Ovary (tissue), 3 donors: ENCODE data around the gene KATNBL1.
A peak's percentile ranks its signal among the peaks of the same experiment; 100 is the strongest.

ENCODE experiments used
- POLR2A ChIP-seq: fragments of 450-650 bp; IDR thresholded peaks from one replicate; pipeline ENCODE4 v1.6.1; 2017; ENCODE audit warnings: antibody characterized with exemption, mild to moderate bottlenecking, moderate library complexity
- TF ChIP-seq, protein P1 (sequence below), 3 donors: fragments of 450-650 bp in 2 of 3; fragments of 200-600 bp in 1 of 3; IDR thresholded peaks; one replicate each; pipeline versions ENCODE4 v1.5.1 to v1.8.0; 2016 to 2022; ENCODE audit warnings: antibody characterized with exemption in 3 of 3, mild to moderate bottlenecking in 1 of 3
- donor health status: DM: no; HTN: no; CAD: no.

DNA sequence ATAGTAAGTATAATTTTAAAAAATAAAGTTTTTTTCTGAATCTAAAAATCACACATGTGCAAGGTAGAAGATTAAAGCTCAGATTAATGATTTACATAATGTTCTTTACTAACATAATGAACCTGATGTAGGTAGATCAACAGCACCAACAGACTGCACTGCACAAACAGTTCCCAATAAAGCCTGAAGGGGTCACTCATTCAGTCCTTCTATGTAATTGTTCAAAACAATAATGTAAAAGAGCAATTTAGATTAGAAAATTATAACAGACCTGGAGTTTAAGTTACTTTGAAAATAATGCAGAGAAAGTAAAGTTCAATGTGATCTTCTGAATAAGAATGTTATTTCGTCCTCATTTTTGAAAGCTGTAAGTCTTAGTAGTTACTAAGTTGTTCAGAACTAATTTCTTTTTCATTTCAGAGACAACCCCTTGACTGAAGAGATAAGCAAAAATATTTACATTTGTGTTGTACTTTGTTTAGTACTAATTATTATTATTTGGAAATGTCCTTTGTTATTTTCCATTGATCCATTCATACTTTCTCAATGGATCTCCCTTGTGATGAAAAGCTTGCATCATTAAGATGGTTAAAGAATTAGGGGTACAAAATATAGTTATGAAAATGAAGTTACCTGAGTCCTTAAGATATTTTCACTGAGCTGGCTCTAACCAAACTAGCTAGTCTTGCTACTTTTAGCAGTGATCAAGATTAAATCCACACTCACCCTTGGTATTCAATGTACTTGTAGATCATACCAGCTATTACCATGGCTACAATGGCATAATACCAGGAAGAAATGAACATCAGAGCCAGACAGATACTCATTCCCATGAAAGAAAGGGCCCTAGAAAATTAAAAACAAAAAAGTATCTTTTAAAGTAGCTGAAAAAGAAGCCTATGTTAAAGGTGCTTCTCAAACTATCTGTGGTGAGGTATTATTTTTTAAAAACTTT, 31.8 kb upstream of the KATNBL1 start:
- TF ChIP-seq, protein P1, sequence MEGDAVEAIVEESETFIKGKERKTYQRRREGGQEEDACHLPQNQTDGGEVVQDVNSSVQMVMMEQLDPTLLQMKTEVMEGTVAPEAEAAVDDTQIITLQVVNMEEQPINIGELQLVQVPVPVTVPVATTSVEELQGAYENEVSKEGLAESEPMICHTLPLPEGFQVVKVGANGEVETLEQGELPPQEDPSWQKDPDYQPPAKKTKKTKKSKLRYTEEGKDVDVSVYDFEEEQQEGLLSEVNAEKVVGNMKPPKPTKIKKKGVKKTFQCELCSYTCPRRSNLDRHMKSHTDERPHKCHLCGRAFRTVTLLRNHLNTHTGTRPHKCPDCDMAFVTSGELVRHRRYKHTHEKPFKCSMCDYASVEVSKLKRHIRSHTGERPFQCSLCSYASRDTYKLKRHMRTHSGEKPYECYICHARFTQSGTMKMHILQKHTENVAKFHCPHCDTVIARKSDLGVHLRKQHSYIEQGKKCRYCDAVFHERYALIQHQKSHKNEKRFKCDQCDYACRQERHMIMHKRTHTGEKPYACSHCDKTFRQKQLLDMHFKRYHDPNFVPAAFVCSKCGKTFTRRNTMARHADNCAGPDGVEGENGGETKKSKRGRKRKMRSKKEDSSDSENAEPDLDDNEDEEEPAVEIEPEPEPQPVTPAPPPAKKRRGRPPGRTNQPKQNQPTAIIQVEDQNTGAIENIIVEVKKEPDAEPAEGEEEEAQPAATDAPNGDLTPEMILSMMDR (IDR thresholded peaks at IDR 0.05) = peak in 1 of 3 donors; percentile 50
- TF ChIP-seq POLR2A = no peak
